ENCODE results near the gene ABTB1. TPM values are rescaled to one million over a fixed set of nuclear protein-coding genes. Genes with fewer than 3 reads are reported as not detected.

Gene ABTB1
- polyA plus RNA-seq, 1 donor from 2014 or later: 2.0 TPM

DNA sequence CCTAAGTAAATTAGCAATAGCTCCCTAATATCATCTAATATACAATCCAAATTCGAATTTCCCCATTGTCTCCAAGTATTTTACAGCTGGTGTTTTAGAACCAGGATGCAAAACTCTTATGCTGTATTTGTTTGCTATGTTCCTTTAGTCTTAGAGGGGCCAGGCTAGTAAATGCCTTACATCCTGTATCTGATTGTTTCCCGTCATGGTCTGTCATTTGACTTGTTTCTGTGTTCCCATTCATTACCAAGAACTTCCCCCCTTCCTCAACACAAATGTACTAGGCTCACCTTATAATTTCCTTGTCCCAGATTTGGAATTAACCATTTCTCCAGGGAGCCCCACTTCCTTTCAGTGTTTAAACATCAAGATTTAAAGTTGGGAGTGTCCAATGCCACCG is 54.1 kb downstream of the ABTB1 start:
- H3K9ac ChIP-seq (ENCODE audit: low read length): no peak overlapping the region
- TF ChIP-seq, protein P1, sequence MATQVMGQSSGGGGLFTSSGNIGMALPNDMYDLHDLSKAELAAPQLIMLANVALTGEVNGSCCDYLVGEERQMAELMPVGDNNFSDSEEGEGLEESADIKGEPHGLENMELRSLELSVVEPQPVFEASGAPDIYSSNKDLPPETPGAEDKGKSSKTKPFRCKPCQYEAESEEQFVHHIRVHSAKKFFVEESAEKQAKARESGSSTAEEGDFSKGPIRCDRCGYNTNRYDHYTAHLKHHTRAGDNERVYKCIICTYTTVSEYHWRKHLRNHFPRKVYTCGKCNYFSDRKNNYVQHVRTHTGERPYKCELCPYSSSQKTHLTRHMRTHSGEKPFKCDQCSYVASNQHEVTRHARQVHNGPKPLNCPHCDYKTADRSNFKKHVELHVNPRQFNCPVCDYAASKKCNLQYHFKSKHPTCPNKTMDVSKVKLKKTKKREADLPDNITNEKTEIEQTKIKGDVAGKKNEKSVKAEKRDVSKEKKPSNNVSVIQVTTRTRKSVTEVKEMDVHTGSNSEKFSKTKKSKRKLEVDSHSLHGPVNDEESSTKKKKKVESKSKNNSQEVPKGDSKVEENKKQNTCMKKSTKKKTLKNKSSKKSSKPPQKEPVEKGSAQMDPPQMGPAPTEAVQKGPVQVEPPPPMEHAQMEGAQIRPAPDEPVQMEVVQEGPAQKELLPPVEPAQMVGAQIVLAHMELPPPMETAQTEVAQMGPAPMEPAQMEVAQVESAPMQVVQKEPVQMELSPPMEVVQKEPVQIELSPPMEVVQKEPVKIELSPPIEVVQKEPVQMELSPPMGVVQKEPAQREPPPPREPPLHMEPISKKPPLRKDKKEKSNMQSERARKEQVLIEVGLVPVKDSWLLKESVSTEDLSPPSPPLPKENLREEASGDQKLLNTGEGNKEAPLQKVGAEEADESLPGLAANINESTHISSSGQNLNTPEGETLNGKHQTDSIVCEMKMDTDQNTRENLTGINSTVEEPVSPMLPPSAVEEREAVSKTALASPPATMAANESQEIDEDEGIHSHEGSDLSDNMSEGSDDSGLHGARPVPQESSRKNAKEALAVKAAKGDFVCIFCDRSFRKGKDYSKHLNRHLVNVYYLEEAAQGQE (IDR thresholded peaks at IDR 0.05; ENCODE audit: borderline replicate concordance): no peak
- no peak for TF ChIP-seq EP300 (conservative IDR thresholded peaks at IDR 0.05; ENCODE audit: poor library complexity, severe bottlenecking)
- no peak for TF ChIP-seq RAD21 (conservative IDR thresholded peaks at IDR 0.05)
- TF ChIP-seq POLR2AphosphoS5 (IDR thresholded peaks at IDR 0.05): no peak
- TF ChIP-seq, protein P2, sequence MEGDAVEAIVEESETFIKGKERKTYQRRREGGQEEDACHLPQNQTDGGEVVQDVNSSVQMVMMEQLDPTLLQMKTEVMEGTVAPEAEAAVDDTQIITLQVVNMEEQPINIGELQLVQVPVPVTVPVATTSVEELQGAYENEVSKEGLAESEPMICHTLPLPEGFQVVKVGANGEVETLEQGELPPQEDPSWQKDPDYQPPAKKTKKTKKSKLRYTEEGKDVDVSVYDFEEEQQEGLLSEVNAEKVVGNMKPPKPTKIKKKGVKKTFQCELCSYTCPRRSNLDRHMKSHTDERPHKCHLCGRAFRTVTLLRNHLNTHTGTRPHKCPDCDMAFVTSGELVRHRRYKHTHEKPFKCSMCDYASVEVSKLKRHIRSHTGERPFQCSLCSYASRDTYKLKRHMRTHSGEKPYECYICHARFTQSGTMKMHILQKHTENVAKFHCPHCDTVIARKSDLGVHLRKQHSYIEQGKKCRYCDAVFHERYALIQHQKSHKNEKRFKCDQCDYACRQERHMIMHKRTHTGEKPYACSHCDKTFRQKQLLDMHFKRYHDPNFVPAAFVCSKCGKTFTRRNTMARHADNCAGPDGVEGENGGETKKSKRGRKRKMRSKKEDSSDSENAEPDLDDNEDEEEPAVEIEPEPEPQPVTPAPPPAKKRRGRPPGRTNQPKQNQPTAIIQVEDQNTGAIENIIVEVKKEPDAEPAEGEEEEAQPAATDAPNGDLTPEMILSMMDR (IDR thresholded peaks at IDR 0.05; ENCODE audit: poor library complexity, severe bottlenecking): no peak
- no peak for TF ChIP-seq TAF1 (IDR thresholded peaks at IDR 0.05; ENCODE audit: low read depth)
- TF ChIP-seq MXI1 (conservative IDR thresholded peaks at IDR 0.05; ENCODE audit: poor library complexity, severe bottlenecking): no peak
- TF ChIP-seq SMC3 (conservative IDR thresholded peaks at IDR 0.05; ENCODE audit: poor library complexity): no peak
- TF ChIP-seq EZH2 (IDR thresholded peaks at IDR 0.05; ENCODE audit: borderline replicate concordance, insufficient read depth, low read length, poor library complexity, severe bottlenecking): no peak
- H3K4me3 ChIP-seq (ENCODE audit: low read length): no peak overlapping the region
- no peak overlapping the region for H3K27ac ChIP-seq (ENCODE audit: low read length)
- no peaks in the 10 kb centered on the region for H3K27me3 ChIP-seq (ENCODE audit: insufficient read depth, low read depth, low read length)
- H3K79me2 ChIP-seq (replicated peaks; ENCODE audit: insufficient read depth, low read length): no peaks in the 10 kb centered on the region
- no peak overlapping the region for H2AFZ ChIP-seq (ENCODE audit: low read depth, low read length)
- no peaks in the 10 kb centered on the region for H3K9me3 ChIP-seq (ENCODE audit: low read length)
- no peak overlapping the region for H3K4me2 ChIP-seq (ENCODE audit: low read length)
- H3K36me3 ChIP-seq (ENCODE audit: insufficient read depth, low read length): no peaks in the 10 kb centered on the region
- H3K9me2 ChIP-seq (ENCODE audit: insufficient read depth, low read length): no peaks in the 10 kb centered on the region
- no peaks in the 10 kb centered on the region for H3F3A ChIP-seq (ENCODE audit: insufficient read depth, low read length, poor library complexity, severe bottlenecking)
- H4K20me1 ChIP-seq (ENCODE audit: insufficient read depth): no peaks in the 10 kb centered on the region

- Histone ChIP-seq H3F3A (ENCODE audit: insufficient read depth, low read length, poor library complexity, severe bottlenecking) (no peaks in the 10 kb centered on the region), H2AFZ (ENCODE audit: low read depth, low read length) (no peak overlapping the region), H3K4me3 (ENCODE audit: low read length) (no peak overlapping the region), H3K9me3 (ENCODE audit: low read length) (no peaks in the 10 kb centered on the region), H3K9me2 (ENCODE audit: insufficient read depth, low read length) (no peaks in the 10 kb centered on the region), H3K27me3 (ENCODE audit: insufficient read depth, low read depth, low read length) (no peaks in the 10 kb centered on the region), H3K36me3 (ENCODE audit: insufficient read depth, low read length) (no peaks in the 10 kb centered on the region), H4K20me1 (ENCODE audit: insufficient read depth) (no peaks in the 10 kb centered on the region), H3K79me2 (replicated peaks; ENCODE audit: insufficient read depth, low read length) (no peaks in the 10 kb centered on the region), H3K4me2 (ENCODE audit: low read length) (no peak overlapping the region), H3K27ac (ENCODE audit: low read length) (no peak overlapping the region), H3K9ac (ENCODE audit: low read length) (no peak overlapping the region)
- TF ChIP-seq, protein P2 (IDR thresholded peaks at IDR 0.05; ENCODE audit: poor library complexity, severe bottlenecking): no peak
- TF ChIP-seq, protein P1 (IDR thresholded peaks at IDR 0.05; ENCODE audit: borderline replicate concordance): no peak
- TF ChIP-seq SMC3 (conservative IDR thresholded peaks at IDR 0.05; ENCODE audit: poor library complexity) (no peak), RAD21 (conservative IDR thresholded peaks at IDR 0.05) (no peak), EZH2 (IDR thresholded peaks at IDR 0.05; ENCODE audit: borderline replicate concordance, insufficient read depth, low read length, poor library complexity, severe bottlenecking) (no peak)
These were observed 55.8 kb downstream of the ABTB1 start for GRCh38 chr3:127728417-127729015.
